Measurements from ENCODE around the gene MLYCD. TPM values are rescaled to one million over a fixed set of nuclear protein-coding genes. Genes with fewer than 3 reads are reported as not detected.

Gene MLYCD
- total RNA-seq, 1 donor from 2014 or later, result 3.3 TPM

DNA sequence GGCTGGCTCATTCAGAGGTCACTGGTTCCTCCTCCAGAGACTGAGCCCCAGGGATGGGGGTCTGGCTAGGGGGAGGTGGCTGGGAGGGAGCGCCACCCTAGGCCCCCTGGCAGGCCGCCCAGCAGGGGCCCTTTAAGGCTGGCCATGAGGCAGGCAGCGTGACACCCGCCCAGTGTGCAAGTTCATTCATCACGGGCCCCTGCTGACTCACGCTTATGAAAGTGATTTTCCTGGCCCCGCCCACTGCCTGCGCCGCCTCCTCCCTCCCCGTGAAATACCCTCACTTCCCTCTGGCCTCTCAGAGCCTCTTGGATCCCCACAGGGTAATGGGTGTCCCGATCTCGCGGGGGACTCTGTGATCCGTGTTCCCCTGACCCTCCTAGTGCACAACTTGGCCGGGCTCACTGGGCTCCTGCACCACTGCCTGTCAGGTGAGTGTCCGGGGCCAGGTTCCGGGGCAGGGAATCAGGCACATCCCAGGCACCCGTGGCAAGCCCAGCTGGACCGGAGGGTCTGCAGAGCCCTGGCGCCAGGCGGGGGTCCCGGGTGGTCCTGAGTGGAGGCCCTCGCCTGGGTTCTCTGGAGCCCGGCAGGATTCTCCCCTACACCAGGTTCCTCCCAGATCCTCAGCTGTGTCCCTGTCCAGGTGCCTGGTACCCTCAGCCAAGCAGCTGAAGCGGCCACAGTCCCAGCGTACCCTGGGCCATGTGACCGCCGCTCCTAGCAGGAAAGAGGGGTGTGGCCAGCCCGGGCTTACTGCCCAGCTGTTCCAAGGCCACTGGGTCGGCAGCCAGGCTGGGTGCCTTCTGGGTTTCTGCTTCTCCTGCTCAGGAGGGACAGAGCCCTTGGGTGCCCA is 54.3 kb downstream of the MLYCD start, which contains the start of gene OSGIN1:
Gene OSGIN1 (plus strand): TSS at position 301 of the 856 bp plus-strand sequence. CDS start 4,432 bp downstream, outside the sequence.
- peak; percentile 82 to 90 for DNase-seq (ENCODE audit: low spot score in 2 of 2)
- no peak for FAIRE-seq

DNA sequence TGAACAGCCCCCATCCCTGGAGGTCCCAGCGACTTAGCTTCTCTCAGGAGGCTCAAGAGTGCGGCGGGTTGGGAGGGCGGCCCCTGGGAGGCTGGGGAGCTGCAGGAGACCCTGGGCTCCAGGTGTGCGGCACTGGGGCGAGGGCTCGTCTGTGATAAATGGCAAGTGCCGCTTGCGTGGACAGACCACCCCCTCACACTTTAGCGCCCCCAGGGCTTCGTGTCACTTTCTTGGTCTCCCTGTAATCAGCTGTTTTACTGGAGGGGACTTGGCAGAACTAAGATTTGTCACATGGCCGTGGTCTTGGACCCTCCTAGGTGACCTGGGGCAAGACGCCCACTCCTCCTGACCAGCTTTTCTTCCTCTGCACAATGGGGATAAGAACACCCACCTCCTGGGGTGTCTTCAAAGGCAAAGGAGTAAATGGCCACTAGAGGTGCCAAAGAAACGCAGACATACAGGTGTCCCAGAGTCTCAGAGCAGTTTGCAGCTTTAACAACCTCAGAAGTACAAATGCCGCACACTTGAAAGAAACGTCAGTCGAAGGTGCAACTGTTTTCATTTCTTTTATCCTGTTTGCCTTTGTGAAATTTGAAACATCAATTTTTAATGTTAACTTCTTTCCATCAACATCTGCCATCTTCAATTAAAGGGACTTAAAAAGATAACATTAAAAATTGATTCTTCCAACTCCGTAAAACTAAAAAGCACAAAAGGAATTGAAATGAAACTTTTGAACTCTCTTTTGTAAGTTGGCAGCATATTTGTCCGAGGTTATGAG is 55.1 kb downstream of the MLYCD start:
- FAIRE-seq (no peak), DNase-seq (ENCODE audit: low spot score in 2 of 2) (no peak)

DNA sequence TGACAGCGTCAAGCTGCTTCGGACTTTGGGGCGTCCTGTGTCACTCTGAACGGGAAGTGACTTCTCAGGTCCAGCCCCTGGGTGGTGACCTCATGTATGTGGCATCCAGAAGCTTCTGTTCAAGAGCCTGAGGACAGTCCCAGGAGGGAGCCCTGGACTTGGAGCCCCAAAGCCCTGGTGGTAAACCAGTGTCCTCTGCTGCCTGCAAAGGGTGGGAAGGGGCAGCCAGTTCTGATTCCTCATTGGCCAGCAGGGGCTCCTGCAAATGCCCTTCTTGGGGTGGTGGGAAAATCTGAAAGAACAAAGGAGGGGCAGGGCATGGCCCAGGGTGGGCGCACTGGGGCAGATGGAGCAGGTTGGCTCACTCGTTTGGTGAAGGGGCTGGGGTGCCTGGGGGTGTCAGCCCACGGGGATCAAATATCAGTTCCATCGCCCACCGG is 55.7 kb downstream of the MLYCD start:
- DNase-seq (ENCODE audit: low spot score in 2 of 2) (no peak), FAIRE-seq (no peak)

DNA sequence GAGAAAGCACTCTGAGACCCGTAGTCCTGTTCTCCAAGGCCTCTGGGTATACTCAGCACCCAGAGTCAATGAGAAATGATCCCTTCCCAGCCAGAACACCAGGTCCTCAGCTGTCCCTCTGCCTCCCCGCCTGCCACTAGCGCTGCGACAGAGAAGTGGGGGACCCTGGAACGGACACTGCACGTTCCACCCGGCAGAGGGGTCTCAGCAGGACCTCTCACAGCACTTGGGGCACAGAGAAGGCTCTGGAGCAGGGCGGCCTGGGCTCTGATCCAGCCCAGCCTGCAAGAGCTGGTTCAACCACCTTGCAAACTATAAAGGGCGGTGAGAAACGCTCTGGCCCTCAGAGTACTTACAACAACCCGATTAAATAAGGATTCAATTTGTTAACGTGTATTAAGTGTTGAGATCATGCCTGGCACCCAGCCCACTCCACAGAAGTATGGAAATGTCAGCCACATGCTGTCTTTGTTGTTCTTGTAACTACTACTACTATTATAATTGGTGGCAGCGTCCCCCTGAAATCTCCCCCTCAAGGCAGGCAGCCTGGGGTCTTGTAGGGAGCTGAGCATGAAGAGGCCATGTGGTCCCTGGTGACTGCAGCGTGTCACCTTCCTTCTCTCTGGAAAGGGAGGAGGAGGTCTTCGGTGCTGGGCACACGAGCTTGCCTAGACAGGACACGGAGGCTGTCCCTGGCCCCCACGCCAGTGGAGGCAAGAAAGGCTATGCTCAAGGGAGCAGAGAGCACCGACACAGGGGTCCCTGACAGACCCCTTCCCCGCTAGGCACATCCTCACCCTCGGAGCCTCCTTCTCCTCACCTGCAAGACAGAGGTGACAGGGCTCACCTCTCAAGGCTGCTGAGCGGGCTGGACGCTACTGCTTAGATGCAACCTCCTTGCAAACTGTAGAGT is 56.6 kb downstream of the MLYCD start:
- no peak for FAIRE-seq
- no peak for DNase-seq (ENCODE audit: low spot score in 2 of 2)

DNA sequence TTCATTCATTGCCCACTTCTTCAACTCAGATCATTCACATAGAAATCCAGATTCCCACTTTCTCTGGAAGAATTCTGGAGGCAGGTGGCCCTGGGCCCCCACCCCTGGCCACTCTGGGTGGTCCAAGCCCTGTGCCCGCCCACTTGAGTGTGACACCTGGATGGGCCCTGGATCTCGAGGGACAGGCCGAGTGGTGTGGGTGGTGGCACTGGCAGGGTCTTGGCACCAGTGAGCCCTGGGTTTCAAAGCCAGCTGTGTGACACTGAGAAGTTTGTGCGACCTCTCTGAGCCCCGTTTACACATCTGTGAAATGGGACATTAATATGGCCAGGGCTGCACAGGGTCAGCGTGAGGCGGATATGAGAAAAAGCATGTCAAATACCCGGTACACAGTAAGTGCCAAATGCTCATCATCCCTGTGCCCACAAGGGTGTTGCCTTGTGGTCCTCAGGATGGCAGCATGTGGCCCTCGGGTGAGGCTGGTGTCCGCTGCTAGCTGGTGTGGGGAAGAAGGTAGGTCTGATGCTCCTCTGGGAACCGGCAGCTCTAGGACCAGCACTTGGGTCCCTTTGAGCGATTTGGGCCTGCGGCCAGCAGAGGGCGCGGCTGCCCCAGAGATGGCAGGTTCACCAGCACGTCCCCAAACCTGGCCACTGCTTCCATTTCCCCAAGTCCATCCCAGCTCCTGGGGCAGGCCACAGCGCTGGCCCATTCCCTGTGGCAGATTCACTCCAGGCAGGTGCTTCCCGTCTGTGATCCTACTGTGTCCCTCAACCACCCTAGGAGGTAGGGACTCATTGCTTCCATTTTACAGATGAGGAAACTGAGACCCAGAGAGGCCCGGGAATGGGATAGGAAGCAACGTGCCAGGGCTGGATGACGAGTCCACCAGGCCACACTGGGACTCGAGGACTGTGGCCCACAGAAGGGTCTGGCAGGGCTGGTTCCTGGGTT is 57.7 kb downstream of the MLYCD start:
- FAIRE-seq (no peak), DNase-seq (ENCODE audit: low spot score in 2 of 2) (peak; percentile 60 to 81)

DNA sequence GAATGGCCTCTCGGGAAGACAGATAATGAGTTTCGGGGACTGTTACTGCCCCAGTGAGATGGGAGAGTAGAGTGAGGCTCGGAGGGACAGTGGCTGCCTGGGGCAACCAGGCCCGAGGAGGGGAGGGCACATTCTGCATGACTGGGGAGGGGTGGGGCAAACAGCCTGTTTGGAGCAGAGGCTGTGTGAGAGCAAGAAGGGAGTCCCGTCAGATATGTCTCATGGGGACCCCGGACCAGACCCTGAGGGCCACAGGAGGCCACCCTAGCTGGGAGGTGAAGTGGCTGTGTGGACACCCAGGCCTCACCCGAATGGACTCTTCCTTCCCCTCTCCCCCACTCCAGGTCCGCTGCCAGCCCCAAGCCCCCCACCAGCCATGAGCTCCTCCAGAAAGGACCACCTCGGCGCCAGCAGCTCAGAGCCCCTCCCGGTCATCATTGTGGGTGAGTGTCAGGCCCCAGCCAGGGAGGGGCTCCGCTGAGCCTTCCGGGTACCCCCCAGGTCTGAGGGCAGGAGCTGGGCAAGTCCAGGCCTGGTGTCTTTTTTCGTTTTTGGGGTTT is 58.5 kb downstream of the MLYCD start:
- DNase-seq (ENCODE audit: low spot score in 2 of 2) (no peak), FAIRE-seq (no peak)

DNA sequence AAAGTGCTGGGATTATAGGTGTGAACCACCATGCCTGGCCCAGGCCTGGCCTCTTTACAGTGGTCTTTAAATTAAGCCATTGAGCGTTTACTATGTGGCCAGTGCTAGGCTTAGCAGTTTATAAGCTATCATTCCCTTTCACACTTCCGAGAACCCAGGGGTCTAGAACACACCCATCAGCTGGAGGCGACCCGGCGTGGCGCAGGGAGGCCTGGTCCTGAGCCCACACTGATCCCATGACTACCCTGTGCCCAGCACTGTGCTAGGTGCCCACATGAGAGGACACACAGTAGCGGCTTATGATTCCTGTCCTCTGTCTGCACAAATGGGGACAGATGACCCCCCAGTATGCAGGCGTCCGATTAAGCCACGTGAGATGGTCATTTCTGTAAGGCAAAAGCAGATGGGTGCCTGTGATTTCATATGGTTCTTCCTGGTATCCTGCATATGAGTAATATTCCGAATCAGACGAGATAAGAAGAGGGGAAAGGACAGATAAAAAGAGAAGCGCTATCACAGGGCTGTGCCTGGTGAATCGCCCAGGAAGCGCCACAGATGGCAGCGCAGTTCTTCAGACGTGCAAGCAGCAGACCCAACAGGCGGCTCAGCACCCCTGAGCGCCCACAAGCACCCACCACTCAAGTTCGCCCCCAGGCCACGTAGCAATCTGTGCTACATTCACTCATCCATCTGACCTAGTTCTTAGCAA is 59.4 kb downstream of the MLYCD start:
- FAIRE-seq (no peak), DNase-seq (ENCODE audit: low spot score in 2 of 2) (no peak)

DNA sequence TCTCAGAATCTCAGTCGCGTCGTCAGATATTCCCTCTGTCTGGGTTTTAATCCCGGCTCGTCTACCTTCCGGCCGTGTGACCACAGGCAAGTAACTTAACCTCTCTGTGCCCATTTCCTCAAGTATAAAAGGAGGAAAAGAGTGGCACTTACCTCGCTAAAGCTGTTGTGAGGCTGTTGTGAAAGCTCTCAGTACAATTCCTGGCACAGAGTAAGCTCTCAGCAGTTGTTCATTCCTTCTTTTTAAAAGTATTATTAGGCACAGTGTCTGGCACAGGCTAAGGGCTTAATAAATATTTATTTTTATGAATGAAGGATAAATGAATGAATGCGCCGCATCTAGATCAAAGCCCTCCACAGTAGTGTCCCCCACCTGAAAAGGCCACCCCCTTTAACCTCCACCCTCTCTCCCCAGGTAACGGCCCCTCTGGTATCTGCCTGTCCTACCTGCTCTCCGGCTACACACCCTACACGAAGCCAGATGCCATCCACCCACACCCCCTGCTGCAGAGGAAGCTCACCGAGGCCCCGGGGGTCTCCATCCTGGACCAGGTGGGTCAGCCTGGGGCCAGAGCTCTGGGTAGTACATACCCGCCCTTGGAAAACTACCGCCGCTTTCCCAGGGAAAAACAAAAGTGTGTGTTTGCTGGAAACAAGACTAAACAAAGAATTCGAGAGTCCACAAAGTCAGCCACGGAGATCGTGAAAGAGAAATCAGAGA is 60.1 kb downstream of the MLYCD start:
- no peak for DNase-seq (ENCODE audit: low spot score in 2 of 2)
- no peak for FAIRE-seq

DNA sequence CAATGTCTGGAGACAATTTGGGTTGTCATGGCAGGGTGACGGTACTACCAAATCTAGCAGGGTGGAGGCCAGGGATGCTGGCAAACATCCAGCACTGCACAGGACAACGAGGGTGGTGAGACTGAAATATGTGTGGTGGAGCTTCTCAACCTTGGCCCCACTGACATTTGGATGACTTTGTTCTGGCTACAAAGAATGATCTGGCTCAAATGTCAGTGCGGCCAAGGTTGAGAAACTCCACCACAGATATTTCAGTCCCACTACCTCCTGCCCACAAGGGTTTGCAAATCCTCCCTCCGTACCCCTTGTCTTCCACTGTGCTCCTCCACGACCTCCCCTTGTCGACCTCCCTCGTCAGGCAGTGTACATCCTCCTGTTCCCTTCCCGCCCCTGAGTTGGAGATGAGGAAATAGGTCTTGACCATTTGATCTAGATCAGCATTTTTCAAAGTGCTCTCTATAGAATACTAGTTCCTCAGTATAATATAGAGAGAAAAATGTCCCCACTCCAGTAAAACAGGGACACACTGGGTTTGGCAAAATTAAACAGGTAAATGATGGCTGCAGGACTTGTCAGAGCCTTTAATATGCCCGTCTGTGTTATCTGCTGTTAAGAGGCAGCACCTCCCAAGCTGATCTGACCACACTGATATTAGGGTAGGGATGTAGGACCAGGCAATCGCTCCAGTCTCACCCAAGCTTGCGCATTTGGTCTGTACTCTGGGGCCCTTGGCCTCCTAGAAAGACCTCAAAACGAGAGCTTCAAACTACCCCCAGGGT is 60.9 kb downstream of the MLYCD start:
- DNase-seq (ENCODE audit: low spot score in 2 of 2) (no peak), FAIRE-seq (no peak)

DNA sequence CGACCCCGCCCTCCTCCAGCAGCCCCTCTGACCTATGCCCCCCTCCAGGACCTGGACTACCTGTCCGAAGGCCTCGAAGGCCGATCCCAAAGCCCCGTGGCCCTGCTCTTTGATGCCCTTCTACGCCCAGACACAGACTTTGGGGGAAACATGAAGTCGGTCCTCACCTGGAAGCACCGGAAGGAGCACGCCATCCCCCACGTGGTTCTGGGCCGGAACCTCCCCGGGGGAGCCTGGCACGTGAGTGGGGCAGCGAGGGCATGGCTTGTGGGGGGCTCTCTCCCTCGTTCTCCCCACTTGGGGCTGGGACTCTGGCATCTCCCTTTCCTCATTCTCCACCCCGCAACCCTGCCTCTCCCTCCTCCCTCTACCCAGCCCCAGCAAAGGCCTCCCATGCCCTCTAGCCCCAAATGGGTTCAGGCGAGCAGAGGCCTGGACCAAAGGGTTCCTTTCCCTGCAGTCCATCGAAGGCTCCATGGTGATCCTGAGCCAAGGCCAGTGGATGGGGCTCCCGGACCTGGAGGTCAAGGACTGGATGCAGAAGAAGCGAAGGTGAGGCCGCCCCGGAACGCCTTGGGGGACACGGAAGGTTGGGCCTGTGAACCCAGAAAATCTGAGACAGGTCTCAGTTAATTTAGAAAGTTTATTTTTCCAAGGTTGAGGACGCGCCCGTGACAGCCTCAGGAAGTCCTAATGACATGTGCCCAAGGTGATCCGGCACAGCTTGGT is 61.8 kb downstream of the MLYCD start:
- no peak for FAIRE-seq

DNA sequence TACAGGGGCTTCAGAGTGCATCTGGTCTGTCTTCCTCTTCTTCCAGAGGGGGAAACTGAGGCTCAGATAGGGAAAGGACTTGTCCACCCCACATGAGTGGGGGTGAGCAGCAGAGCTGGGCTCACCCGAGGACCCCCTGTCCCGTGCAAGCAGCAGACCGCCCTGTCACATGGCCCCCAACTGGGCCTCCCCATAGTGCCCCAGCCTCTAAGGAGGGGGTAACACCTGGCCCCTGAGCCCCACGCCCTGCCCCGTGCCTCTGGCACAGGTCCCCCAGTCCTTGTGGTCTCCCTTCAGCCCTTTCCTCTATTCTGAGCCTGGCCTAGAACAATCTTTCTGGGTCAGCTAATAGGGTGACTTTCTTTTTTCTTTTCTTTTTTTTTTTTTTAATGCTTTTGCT is 62.7 kb downstream of the MLYCD start:
- no peak for FAIRE-seq
- no peak for DNase-seq (ENCODE audit: low spot score in 2 of 2)

More for the DNA sequence above, 61.8 kb downstream of the MLYCD start:
- DNase-seq (ENCODE audit: low spot score in 2 of 2), result no peak

DNA sequence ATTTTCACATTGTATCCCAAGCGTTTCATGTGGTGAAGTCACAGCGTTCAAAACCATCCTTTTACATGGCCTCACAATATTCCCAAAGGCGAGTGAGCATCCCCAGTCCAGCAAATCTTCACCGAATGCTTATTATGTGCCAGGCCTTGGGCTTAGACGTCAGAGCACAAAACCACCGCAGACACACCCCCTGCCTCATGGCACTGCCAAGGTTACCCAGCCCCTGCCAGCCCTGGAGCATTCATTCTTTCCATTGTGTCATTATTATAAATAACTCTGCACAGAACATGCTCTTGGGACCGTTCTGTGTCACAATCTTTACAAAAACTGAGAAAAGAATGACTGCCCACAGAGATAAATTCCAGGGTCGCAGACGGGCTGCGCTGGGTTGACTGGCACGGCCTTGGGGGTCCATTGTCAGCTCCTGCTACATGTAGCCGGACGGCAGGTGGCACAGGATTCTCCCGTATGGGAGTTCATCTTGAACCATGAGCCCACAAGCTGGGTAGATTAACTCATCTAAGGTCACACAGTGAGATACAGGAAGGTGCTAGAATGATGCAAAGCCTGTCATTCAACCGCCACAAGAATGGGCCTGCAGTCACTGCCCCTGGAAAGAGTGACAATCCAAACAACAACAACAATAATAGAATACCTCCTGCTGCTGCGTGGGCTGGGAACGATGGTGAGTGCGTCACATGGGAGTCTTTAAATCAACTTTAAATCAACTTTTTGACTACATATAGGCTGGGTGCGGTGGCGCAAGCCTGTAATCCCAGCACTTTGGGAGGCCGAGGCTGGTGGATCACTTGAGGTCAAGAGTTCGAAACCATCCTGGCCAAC is 64.6 kb downstream of the MLYCD start:
- no peak for FAIRE-seq
- no peak for DNase-seq (ENCODE audit: low spot score in 2 of 2)

DNA sequence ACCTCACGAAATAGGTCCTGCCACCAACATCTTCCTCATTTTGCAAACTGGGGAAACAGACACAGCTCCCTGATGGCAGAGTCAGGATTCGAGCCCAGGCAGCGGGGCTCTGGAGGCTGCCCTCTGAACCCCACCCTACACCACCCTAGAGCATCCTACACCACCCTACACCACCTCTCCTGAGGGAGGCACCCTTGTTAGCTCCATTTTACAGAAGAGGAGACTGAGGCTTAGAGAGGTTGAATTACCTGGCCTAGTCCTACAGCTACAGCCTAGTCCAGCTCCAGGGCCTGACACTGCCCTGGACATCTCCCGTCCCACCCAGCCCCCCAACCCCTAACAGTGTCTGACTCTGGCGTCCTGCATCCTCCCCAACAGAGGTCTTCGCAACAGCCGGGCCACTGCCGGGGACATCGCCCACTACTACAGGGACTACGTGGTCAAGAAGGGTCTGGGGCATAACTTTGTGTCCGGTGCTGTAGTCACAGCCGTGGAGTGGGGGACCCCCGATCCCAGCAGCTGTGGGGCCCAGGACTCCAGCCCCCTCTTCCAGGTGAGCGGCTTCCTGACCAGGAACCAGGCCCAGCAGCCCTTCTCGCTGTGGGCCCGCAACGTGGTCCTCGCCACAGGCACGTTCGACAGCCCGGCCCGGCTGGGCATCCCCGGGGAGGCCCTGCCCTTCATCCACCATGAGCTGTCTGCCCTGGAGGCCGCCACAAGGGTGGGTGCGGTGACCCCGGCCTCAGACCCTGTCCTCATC is 65.9 kb downstream of the MLYCD start:
- DNase-seq (ENCODE audit: low spot score in 2 of 2) (no peak), FAIRE-seq (no peak)

DNA sequence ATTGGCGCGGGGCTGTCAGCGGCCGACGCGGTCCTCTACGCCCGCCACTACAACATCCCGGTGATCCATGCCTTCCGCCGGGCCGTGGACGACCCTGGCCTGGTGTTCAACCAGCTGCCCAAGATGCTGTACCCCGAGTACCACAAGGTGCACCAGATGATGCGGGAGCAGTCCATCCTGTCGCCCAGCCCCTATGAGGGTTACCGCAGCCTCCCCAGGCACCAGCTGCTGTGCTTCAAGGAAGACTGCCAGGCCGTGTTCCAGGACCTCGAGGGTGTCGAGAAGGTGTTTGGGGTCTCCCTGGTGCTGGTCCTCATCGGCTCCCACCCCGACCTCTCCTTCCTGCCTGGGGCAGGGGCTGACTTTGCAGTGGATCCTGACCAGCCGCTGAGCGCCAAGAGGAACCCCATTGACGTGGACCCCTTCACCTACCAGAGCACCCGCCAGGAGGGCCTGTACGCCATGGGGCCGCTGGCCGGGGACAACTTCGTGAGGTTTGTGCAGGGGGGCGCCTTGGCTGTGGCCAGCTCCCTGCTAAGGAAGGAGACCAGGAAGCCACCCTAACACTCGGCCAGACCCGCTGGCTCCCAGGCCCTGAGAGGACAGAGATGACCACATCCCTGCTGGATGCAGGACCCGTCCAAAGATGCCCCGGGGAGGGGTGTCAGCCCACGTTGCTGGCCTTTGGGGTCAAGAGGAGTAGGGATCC is 66.7 kb downstream of the MLYCD start:
- DNase-seq (ENCODE audit: low spot score in 2 of 2) (no peak), FAIRE-seq (no peak)

Measured in frontal cortex (tissue), 4 donors.